Measurements from ENCODE around the gene IQUB.
"Not testable (repeated sequence)": the region's sequence is repeated elsewhere in the genome, so short reads cannot be mapped to it uniquely, and the experiment has no call there.

DNA sequence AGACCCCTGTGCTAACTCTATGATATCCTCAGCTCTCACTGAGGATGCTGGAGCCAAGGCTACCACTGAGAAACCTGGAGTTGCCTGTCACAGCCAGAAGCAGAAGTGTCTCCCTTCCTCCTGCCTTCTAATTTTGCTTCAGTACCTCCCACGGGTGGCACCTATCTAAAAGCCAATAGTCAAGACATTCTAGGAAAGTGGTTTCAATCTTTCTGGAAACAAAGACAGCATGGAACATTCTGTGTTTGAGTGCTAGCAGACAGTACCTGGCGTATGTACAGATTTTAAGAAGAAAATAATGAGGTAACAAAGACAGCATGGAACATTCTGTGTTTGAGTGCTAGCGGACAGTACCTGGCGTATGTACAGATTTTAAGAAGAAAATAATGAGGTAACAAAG lies 126.4 kb downstream of the IQUB start:
- TF ChIP-seq EZH2 (IDR thresholded peaks at IDR 0.05; ENCODE audit: borderline replicate concordance, low read length), result not testable (repeated sequence)
- TF ChIP-seq, protein P1, sequence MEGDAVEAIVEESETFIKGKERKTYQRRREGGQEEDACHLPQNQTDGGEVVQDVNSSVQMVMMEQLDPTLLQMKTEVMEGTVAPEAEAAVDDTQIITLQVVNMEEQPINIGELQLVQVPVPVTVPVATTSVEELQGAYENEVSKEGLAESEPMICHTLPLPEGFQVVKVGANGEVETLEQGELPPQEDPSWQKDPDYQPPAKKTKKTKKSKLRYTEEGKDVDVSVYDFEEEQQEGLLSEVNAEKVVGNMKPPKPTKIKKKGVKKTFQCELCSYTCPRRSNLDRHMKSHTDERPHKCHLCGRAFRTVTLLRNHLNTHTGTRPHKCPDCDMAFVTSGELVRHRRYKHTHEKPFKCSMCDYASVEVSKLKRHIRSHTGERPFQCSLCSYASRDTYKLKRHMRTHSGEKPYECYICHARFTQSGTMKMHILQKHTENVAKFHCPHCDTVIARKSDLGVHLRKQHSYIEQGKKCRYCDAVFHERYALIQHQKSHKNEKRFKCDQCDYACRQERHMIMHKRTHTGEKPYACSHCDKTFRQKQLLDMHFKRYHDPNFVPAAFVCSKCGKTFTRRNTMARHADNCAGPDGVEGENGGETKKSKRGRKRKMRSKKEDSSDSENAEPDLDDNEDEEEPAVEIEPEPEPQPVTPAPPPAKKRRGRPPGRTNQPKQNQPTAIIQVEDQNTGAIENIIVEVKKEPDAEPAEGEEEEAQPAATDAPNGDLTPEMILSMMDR (conservative IDR thresholded peaks at IDR 0.05 in 1 of 2, IDR thresholded peaks at IDR 0.05 in 1 of 2; ENCODE audit: extremely low read depth in 1 of 2, insufficient read depth in 1 of 2, low read depth in 1 of 2, low read length in 2 of 2), result not testable (repeated sequence)

Measured in mammary epithelial cell (primary cell).